Forelimb muscle (tissue), 1 donor: Measurements from ENCODE around the gene CCRL2. TPM values are rescaled to one million over a fixed set of nuclear protein-coding genes. Genes with fewer than 3 reads are reported as not detected.
"Not testable (repeated sequence)": the region's sequence is repeated elsewhere in the genome, so short reads cannot be mapped to it uniquely, and the experiment has no call there.

ENCODE experiments used
- DNase-seq: peaks from one replicate; pipeline ENCODE4 v3.0.0-alpha.2; 2013; ENCODE audit warnings: low read depth
- polyA plus RNA-seq: library from polyadenylated mRNA; unstranded; fragments of 120-200 nt; gene quantifications from one replicate; pipeline ENCODE4 v1.2.1, GENCODE V29; 2013; ENCODE audit not compliant: insufficient read length

CCRL2 gene
- polyA plus RNA-seq, 1 donor, result 0.38 TPM

DNA sequence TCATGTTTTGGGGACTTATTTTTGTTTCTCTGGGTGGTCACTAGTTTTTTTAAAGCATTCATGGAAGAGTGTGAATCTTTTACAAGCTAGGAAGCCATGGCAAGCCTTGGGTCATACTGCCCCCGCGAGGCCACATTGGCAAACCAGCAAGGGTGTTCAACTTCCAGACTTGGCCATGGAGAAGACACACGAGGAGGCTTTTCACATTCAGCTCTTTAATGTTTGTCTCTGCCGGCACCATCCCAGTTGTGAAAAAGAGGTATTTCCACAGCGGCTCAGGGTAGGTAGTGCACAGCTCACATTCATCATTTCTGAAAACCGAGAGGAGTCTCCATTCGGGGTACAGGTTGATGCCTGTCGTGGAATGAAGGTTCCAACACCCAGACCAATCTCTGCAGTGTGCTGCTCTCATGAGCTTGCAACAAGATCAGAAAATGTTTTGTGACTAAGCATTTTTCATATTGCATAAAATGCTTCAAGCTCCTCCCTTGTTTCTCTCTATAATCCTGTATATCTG is 28.6 kb upstream of the CCRL2 start:
- DNase-seq, result no peak

DNA sequence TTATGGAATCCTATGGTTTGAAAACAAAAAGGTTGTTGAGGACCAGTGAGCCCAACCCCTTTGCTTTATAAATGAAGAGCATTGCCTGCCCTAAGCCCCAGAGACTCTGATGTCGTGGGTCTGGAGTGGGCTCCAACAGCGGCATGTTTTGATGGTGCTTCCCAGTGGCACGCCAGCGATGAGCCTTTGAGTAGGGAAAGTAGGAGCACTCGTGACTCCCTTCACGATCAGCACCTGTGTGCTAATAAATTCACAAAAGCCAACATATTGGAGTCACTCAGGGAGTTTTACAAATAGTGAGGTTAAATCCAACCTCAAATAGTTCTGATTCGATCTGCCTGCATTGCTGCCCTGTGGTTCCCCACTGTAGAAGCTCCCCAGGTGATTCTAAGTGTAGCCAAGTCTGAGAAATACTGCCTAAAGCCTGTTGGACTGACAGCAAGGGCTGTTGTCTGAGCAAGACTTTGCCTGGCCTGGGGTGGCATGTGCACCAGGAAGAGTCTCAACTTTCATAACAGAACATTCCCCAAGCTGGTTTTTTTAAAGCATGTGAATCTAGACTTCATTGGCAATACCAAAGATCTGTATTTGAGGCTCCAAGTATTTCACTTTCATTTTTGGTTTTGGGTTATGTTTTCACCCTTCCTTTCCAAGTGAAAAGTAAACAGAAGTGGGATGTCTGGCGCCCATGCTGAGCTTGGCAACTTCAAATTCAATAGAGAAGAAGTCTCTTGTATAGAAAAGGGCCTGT is 26.4 kb upstream of the CCRL2 start:
- no peak for DNase-seq

DNA sequence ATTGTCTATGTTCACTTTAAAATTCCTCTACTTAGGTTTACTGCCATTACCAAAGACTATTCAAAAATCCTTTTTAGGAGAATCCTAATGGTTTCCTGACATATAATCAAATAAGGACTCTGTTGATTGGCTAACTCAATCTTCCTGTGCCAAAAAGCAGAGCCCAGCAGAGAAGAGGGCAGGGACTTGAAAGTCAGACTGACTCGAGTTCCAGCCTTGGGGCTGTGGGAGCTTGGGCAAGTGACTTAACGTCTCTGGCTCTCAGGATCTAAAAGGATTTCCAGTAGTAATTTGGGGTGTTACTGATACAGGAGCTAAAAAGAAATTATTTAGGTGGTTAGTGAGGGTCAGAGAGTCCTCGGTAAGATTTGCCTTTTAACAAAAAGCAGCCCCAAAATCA is 25.4 kb upstream of the CCRL2 start:
- DNase-seq, result no peak

DNA sequence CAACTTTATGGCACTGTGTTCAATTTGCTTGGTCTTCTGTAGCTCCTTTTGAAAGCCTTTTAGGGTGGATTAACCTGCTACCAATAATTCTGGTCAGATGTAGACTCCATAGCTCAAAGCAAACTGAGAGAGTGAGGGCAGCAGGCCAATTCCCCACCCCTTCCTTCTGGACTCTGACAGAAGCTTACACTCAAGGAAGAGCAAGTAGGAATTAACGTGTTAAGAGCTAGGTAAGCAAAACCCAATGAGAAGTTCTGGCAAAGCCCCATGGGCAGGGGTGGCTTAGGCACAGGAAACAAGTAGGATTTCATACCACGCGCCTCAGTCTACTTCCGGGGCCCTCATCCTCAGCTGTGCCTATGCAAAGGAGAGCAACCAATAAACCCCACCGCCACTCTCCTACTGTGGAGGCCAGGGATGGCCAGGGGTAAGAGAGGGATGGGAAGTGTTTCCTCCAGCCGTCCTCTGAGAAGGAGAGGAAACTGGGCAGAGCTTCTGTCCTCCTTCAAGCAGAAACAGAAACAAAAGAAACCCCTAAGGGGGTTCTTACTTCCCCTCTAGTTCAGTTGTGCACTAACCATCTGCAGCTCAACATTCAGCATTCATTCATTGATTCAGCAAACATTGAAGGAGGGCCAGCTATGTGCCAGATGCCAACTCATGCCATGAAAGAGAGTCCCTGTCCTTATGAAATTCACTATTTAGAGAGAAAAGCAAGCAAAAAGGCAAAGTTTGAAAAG is 23.7 kb upstream of the CCRL2 start:
- no peak for DNase-seq

DNA sequence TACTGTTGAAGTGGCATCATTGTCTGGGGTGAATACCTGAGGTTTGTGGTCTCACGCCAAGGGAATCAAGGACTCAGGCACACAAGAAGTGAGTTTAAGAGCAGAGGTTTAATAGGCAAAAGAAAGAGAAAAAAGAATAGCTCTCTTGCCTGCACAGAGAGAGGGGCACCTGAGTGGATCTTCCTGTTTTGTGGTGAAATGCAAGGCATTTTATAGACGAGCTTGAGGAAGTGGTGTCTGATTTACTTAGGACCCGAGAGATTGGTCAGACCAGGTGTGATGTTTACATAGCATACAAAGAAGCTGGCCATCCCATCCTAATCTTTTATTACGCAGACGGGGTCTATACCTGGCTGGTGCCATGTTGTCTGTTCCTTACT is 23.1 kb upstream of the CCRL2 start:
- DNase-seq, result no peak

DNA sequence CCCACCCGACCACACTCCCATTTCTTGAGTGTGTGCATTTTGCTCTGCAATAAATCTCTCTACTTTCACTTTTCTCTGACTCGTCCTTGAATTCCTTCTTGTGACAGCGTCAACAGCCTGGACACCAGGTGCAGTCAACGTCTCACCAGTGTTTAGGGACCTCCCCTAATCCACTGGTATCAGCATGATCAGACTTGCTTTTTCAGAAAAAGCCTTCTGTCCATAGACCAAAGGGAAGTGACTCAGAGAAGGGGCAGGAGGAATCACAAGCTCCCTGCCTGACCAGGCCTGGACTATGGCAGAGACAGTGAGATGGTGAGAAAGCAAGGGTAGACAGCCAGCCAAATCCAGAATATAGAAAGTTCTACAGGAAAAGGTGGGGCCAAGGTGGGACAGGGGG is 20.9 kb upstream of the CCRL2 start:
- no peak for DNase-seq

DNA sequence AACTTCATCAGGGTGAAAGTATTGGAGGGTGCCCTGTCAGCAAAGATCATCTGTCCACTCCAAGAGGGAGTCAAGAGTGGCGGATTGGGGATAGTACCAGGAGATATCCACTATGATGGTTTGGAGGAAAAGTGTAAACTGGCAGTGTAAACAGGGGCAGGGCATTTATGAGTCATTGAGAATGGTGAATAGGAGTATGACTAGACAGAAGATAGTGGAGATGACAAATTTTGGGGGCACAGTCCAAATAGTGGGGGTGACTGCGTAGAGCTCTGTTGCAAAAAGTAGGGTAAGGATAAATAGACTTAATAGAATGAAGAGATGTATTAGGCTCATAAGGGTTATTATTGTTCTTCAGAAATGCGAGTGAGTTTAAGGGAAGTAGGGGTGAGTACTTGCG is 18.2 kb upstream of the CCRL2 start:
- DNase-seq, result not testable (repeated sequence)

DNA sequence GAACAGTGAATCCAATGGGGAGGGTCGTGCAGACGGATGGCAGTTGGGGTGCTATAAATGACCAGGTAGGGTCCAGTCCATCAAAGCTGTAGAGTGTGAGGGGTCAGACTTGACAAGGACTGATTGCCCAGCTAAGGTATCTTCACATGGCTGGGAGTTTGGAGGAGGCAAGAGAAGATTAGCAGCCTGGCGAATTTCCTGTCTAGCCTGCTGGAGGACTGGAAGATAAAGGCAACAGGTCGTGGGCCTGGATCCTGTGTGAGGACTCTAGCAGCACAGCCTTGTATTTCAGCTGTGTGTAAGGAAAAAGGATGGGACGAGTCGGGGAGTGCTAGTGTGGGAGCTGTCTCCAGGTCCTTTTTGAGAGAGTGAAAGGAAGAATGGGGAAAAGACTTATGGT is 17.8 kb upstream of the CCRL2 start:
- no peak for DNase-seq

DNA sequence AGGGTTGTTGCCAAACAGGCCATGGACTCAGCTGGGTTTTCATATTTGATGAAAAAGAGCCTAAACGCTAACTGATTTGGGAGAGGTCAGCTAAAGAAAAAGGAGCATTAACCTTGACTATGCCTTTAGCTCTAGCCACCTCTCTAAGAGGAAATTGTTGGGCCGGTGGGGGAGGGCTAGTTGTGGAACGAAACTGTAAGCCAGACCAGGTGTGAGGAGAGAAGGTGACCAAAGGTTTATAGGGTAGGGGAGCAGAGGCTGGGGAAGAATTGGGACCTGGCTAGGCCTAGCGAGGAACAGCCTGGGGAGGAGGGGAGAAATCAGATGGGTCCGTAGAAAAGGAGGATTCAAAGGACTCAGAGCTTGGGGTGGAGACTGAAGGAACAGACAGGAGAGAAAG is 15.5 kb upstream of the CCRL2 start:
- DNase-seq, result not testable (repeated sequence)

DNA sequence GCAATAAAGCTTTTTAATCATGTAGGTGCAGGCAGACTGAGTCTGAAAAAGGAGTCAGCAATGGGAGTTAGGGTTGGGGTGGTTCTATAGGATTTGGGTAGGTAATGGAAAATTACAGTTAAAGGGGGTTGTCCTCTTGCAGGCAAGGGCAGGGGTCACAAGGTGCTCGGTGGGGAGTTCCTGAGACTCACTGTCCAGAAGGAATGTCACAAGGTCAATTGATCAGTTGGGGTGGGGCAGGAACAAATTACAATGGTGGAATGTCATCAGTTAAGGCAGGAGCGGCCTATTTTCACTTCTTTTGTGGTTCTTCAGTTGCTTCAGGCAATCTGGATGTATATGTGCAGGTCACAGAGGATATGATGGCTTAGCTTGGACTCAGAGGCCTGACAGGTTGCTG is 14.0 kb upstream of the CCRL2 start:
- DNase-seq, result no peak

DNA sequence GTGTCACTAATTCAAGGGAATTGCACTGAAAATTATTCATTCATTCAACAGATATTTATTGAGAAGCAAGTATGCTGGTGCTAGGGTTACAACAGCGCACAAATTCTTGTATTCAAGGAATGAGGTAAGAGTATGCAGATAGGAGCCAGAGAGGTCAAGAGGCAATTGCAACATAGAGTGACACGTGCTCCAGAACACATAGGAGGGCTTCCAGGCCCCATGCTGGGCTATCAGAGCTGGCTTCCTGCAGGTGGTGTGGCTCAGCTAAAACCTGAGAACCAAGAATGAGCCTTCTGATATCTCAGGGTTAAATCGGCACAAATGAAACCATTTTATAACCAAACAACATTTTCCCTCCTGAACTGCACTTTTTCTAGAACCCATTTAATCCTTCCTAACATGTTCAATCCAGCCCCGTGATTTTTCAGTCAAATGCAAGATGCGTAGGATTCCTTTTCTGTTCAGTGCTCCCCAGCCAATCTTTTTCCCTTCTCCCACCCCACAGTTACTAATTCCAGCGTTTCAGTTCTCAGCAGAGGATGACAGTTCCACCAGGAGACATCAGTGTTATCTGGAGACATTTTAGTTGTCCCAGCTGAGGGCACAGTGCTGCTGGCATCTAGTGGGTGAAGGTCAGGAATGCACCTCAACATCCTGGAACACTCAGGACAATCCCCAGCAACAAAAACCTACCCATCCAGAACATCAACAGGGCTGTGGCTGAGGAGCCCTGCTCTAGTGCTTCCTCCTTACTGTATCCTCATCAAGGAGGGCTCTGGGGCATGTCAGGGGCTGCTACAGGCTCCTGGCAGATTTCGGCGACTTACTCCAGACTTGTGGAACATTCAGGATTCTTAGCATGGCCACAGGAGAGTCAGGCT is 13.3 kb upstream of the CCRL2 start:
- DNase-seq, result no peak

DNA sequence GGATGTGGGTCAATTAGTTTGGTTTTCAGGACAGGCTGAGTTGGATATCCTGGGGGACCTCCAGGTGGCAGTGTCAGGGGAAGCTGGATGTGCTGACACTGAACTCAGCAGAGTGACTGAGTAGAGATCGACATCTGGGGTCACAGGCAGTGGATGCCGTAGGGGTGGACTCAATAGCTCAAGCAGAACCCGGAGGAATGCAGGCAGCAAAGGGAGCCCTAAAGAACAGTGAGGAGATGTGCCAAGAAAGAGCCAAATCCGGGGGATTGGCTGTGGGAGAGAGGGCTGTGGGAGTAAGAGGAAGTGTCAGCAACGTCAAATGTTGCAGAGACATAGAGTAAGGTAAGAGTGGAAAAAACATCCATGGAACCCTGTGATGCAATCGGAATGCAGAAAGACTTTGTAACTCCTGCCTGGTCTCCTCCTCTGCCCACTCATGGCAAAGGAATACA is 11.8 kb upstream of the CCRL2 start:
- no peak for DNase-seq

DNA sequence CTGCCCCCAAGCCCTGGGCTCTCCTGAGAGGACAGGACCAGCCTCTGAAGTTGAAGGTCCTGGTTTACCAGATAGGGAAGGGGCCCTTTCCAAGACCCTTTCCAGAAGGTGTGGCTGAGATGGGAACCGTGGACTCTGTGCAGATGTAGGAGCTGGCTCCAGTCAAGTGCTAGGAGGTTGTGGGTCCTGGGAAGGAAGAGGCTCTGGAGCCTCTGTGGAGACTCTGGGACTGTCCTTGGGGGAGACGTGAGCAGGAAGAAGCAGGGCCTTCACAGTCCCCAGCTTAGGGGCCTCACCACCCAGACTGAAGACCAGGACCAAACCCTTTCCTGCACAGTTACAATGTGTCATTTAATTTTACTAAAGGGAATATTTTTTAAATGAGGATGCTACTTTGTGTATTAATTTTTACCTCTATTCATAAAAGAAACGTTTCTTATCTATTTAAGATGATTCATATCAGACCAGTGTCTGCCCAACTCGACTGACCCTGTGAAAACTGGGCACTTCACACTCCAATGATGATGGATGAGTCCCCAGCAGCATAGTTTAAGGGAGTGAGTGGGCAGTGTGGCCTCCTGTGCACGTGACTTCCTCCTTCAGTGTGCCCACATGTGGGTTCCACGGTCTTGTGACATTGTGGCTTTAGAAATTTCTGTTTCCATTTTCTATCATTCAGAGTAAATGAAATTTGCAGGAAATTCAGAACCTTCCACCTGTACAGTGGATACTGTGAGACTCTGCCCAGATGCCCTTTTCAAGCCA is 11.1 kb upstream of the CCRL2 start:
- DNase-seq, result no peak

DNA sequence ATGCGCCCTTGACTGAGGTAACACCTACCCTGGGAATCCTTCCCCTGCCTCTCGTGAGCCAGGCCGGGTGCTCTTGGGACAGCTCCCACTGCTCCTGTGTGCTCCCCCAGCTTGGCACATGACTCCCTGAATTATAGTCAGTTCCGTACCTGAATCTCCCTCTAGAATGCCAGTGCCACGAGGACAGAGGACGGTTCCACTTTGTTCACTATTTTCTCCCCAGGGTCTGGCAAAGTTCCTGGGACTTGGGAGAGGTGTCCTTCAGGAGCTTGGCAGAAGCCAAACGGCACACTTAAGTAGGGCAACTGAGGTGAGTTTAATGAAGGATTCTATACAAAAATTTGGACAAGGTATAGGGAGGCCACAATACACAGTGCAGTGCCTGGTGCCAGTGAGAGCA is 9.9 kb upstream of the CCRL2 start:
- no peak for DNase-seq

DNA sequence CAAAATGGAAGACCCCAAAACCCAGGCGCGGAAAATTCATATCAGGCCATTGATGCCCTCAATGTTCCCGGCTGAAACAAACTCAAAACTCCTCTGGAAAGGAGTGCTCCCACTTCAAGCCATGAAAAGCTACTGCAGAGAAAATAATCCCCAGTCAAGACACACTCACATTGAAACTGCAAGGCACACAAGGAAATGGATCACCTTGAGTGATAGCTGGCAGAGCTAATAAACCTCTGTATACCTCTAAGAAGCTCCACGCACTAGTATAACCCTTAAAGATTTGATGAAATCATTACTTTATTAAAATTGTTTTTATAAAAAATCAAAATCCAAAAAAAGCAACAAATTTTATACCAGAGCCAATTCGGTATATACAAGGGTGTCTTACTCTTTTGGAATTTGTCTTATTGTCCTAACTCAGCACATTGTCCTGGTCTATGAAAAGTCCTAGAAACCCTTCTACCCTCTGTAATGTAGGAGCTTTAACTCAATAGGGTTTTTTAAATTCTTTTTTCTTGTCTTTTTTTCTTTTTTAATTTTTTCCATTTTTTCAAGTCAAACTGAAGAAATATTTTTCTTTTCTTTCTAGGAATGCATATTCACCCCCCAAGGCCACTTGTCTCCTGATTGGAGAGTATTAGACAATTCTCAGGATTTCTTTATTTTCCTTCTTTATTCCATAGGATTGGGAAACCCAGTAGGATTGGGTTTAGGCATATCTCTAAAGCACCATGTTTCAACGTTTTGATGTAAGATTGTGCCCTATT is 8.7 kb upstream of the CCRL2 start:
- no peak for DNase-seq

DNA sequence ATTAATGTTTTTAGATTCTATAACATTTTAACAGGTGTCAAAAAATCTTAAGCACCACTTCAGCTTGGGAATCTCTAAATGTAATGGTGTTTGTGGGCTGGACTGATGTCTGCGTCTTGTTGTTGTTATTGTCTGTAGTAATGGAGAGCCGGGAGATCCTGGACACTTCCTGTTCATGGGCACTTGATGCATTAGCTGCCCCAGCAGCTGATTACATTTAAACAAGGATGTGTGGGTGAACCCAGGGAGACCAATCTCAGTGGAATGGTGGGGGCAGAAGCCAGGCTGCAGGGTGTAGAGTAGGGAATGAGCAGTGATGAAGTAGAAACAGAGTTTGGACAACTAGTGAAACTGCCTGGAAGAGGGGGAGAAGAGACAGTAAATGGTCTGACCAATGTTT is 8.0 kb upstream of the CCRL2 start:
- DNase-seq, result no peak

DNA sequence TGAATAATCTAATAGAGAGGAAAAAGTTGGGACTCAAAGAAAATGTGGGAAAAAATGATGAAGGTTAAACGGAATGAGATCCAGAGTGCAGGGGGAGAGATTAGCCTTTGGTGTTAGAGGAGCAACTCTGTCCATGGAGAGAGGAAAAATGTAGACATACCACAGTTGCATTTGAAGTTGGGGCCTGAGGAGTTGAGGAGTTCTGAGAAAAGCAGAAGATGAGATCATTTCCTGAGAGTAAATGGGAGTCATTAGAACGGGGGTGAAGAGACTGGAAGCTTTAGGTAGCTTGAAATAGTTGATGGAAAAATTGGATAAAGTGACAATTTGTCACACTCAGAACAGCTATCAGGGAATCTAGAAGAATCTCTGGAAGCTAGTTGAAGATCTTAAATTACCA is 7.5 kb upstream of the CCRL2 start:
- DNase-seq, result no peak

DNA sequence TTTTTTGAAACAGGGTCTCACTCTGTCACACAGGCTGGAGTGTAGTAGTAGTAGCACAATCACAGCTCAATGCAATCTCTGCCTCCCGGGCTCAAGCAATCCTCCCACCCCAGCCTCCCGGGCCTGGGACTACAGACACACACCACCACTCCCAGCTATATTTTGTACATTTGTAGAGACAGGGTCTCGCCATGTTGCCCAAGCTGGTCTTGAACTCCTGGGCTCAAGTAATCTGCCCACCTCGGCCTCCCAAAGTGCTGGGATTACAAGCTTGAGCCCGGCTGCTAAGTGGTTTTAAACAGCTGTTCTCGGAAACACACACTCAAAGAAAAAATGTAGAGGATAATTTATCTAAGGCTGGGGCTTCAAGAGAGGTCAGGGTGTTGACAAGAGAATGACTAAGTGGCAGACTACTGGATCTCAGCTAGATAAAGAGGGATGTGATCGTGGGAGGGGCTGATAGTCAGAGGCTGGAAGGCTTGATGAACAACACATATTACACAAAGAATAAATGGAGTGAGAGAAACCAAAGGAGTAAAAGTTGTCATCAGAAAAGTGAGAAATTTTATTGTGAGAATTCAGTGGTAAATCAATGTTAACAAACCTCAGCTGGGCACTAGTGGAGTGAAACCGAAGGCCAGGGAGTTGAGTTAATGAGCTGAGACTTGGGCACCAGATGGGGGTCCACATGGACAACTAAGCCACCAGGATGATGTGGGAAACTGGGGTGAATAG is 6.9 kb upstream of the CCRL2 start:
- DNase-seq, result no peak

DNA sequence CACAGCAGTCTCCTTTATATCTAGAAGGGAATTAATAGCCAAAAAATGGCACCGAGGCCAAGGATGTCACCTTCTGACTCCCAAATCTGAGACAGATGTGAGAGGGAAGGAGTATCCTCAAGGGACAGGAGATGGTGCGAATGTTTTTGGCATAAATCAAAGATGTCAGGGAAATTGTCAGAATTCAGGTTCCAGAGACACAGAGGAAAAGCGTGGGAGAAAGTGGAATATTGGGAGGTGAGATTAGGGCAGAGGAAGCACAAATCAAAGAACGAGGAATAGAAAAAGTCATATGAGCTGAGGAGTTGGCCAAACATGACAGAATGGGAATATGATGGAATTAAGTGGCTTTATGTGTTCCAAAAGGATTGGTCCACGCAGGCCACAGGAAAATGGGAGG is 6.2 kb upstream of the CCRL2 start:
- DNase-seq, result no peak

DNA sequence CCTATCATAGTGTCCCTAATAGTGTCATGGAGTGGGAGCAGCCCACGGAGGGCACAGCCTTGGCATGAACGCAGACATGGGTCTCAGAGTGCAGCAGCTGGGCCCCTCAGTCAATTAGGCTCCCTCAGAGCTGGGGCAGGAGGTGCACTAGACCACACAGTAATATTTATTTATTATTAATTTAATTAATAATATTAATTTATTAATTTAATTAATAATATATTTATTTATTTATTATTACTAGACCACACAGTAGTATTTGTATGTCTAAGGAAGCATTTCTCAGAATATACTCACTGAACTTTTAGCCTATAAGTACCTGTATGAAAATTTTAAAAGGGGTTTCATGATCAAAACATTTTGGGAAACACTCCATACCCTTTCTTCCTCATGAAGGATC is 5.5 kb upstream of the CCRL2 start:
- DNase-seq, result no peak
